Right lobe of liver (tissue), 6 donors: ENCODE measurements around the gene KPNB1. TPM values are rescaled to one million over a fixed set of nuclear protein-coding genes. Genes with fewer than 3 reads are reported as not detected.
A peak's percentile ranks its signal among the peaks of the same experiment; 100 is the strongest.

Experiments
- ATAC-seq, 4 donors: fragments of 200-7000 bp; cut with Tn5 transposase; one replicate each; pipeline ENCODE4 v1.9.1; 2020; ENCODE audit warnings: mild to moderate bottlenecking in 4 of 4, moderate library complexity in 4 of 4
- DNase-seq, 3 donors: peaks; one replicate each; pipeline ENCODE4 v3.0.0-alpha.2; 2020
- H3K27ac ChIP-seq, 3 donors: fragments of 200-600 bp; one replicate each; pipeline ENCODE4 v1.8.0; 2022
- H3K27me3 ChIP-seq, 2 donors: fragments of 200-600 bp; one replicate each; pipeline ENCODE4 v1.8.0; 2022
- H3K36me3 ChIP-seq, 4 donors: fragments of 200-600 bp; sonication (generic) in 1 of 4; one replicate each; pipeline versions ENCODE4 v1.5.1 to v1.8.0; 2017 to 2022; ENCODE audit warnings: control low read depth in 1 of 4
- H3K4me1 ChIP-seq, 4 donors: fragments of 200-600 bp; sonication (generic) in 1 of 4; one replicate each; pipeline versions ENCODE4 v1.5.1 to v1.8.0; 2017 to 2022; ENCODE audit warnings: control low read depth in 1 of 4
- H3K4me3 ChIP-seq, 3 donors: fragments of 200-600 bp; one replicate each; pipeline ENCODE4 v1.8.0; 2022
- H3K9me3 ChIP-seq, 4 donors: fragments of 200-600 bp; sonication (generic) in 1 of 4; one replicate each; pipeline versions ENCODE4 v1.5.1 to v1.8.0; 2017 to 2022; ENCODE audit warnings: control low read depth in 1 of 4
- POLR2A ChIP-seq: fragments of 450-650 bp; IDR thresholded peaks from one replicate; pipeline ENCODE4 v1.6.1; 2017; ENCODE audit warnings: antibody characterized with exemption, mild to moderate bottlenecking
- WGBS: methylation state at CpG from one replicate; pipeline ENCODE4 v1.1.6; 2018; ENCODE audit warnings: low coverage, low lambda C conversion rate; ENCODE audit not compliant: insufficient coverage; ENCODE audit errors: missing lambda C conversion rate; 5-methylcytosine and 5-hydroxymethylcytosine counted together
- intact Hi-C, 2 donors: fragments of 100-400 bp; cut with DNase I; formaldehyde crosslinking; loops; one replicate each; pipeline versions ENCODE4 v1.11.2 to v1.14.1; 2022
- total RNA-seq, 6 experiments: library from RNA; depleted of rRNA in 2 of 6; stranded (reverse); fragments of >200 nt in 2 of 6; fragmentation: NEBNext Ultra II Directional in 3 of 6; extraction: Animal tissue kit (Norgen Biotek cat#: 25700) in 3 of 6; gene quantifications; one replicate each; pipeline versions ENCODE4 v1.1.0 to v1.2.4, GENCODE V29; 2016 to 2023
- TF ChIP-seq, protein P1 (sequence below), 4 donors: fragments of 200-600 bp in 3 of 4; fragments of 450-650 bp in 1 of 4; IDR thresholded peaks; one replicate each; pipeline versions ENCODE4 v1.5.1 to v1.8.0; 2016 to 2022; ENCODE audit warnings: antibody characterized with exemption in 4 of 4, mild to moderate bottlenecking in 2 of 4
- donor health status: DM: no; HTN: yes; CAD: no.
- donor health status: DM: no; HTN: no; CAD: no.
- donor health status: DM: no; HTN: no; CAD: no.
- donor health status: DM: no; HTN: yes; CAD: no.
- donor health status: DM: no; HTN: yes; CAD: no.

The KPNB1 gene
- total RNA-seq, 6 experiments from 2014 or later = 80.8 to 104 (median 94.5) TPM

DNA sequence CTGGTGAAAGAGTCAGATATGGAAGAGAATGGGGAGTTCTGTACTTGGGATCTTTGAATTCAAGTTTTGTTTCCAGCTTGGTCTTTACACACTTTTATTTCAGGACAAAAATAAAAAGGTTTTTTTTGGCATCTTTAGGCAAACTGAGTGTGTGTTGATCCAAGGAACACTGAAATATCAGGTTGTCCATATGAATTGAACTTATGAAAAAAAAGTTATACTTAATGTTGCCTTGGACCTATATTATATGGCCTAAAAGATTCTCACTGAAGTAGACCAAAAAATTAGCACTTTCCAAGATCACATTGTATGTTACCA is 14.9 kb downstream of the KPNB1 start:
- Histone ChIP-seq H3K27me3 (no peaks in the 10 kb centered on the region), H3K36me3 (peaks cover 17 to 94% (median 54%) of the 10 kb centered on the region in 4 donors), H3K27ac (no peak overlapping the region), H3K4me3 (no peak overlapping the region), H3K4me1 (peaks cover 0 to 5% (median 0%) of the 10 kb centered on the region in 4 donors), H3K9me3 (no peaks in the 10 kb centered on the region)
- ATAC-seq = no peak
- no peak for TF ChIP-seq POLR2A
- TF ChIP-seq, protein P1, sequence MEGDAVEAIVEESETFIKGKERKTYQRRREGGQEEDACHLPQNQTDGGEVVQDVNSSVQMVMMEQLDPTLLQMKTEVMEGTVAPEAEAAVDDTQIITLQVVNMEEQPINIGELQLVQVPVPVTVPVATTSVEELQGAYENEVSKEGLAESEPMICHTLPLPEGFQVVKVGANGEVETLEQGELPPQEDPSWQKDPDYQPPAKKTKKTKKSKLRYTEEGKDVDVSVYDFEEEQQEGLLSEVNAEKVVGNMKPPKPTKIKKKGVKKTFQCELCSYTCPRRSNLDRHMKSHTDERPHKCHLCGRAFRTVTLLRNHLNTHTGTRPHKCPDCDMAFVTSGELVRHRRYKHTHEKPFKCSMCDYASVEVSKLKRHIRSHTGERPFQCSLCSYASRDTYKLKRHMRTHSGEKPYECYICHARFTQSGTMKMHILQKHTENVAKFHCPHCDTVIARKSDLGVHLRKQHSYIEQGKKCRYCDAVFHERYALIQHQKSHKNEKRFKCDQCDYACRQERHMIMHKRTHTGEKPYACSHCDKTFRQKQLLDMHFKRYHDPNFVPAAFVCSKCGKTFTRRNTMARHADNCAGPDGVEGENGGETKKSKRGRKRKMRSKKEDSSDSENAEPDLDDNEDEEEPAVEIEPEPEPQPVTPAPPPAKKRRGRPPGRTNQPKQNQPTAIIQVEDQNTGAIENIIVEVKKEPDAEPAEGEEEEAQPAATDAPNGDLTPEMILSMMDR (IDR thresholded peaks at IDR 0.05) = no peak
- no peak for DNase-seq
- intact Hi-C loops = no loop called here

DNA sequence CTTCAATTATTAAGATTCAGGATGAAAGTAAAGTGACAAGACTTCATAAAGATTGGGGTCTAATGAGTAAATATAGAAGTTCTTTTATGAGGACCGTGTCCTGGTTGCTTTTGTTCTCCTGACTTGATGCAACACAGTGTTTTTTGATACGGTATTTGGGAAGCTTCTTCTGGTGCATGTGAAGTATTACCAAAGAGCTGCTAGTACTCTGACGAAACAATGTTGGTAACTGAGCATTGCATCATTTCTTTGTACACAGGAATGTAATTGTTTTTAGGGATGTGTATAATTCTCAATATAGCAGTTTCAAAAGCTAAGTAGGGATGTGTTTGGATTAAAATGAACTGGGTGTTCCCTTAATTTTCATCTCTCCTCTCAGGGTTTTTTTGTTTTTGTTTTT is 15.9 kb downstream of the KPNB1 start:
- TF ChIP-seq POLR2A = no peak
- TF ChIP-seq, protein P1 (IDR thresholded peaks at IDR 0.05) = no peak
- ATAC-seq (peak in 2 of 4 donors; percentile 28), DNase-seq (no peak)
- intact Hi-C loops = no loop called here
- Histone ChIP-seq H3K4me3 (no peak overlapping the region), H3K27ac (no peak overlapping the region), H3K4me1 (no peaks in the 10 kb centered on the region), H3K27me3 (no peaks in the 10 kb centered on the region), H3K36me3 (peaks cover 22 to 95% (median 59%) of the 10 kb centered on the region in 4 donors), H3K9me3 (no peaks in the 10 kb centered on the region)
- 29% methylated on average over 3 of the region's 3 CpGs for WGBS

DNA sequence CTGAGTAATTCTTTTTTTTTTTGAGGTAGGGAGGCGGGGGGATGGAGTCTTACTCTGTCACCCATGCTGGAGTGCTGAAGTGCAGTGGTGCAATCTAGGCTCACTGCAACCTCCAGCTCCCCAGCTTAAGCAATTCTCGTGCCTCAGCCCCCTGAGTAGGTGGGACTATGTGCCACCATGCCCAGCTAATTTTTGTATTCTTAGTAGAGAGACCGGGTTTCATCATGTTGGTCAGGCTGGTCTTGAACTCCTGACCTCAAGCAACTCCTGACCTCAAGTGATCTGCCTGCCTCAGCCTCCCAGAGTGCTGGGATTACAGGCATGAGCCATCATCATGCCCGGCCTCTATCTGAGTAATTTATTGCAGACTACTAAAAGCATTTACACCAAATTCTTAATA is 19.4 kb downstream of the KPNB1 start:
- Histone ChIP-seq H3K27me3 (no peaks in the 10 kb centered on the region), H3K4me3 (no peak overlapping the region), H3K36me3 (peaks cover 29 to 95% (median 62%) of the 10 kb centered on the region in 4 donors), H3K9me3 (no peaks in the 10 kb centered on the region), H3K27ac (no peak overlapping the region), H3K4me1 (no peaks in the 10 kb centered on the region)
- intact Hi-C loops = no loop called here
- TF ChIP-seq POLR2A = no peak
- TF ChIP-seq, protein P1 (IDR thresholded peaks at IDR 0.05) = no peak
- DNase-seq (no peak), ATAC-seq (no peak)
- WGBS = 64% methylated on average over 4 of the region's 4 CpGs

DNA sequence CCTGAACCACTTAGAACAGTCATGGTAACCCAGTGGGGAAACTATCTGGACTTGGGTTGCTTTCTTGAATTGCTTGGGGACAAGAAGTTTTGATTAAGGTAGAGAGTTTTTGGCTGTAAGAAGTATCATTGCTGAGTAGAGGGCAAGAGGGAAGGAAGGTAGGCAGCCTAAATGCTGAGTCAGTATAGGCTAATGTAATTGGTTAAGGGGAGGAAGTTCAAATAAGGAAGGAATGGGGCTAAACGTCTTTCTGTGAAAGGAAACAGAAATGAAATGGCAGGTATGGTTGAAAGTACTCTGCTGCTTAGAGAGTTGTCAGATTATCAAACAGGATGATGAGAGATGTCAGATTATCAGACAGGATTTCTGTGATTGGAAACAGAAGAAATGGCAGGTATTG is 20.3 kb downstream of the KPNB1 start:
- Histone ChIP-seq H3K4me3 (no peak overlapping the region), H3K27me3 (no peaks in the 10 kb centered on the region), H3K4me1 (no peaks in the 10 kb centered on the region), H3K27ac (no peak overlapping the region), H3K9me3 (no peaks in the 10 kb centered on the region), H3K36me3 (peaks cover 29 to 97% (median 65%) of the 10 kb centered on the region in 4 donors)
- ATAC-seq = peak in 3 of 4 donors; percentile 22 to 45 (median 30)
- intact Hi-C loops = no loop called here
- TF ChIP-seq, protein P1 (IDR thresholded peaks at IDR 0.05) = no peak
- DNase-seq = no peak
- WGBS = 15% methylated on average over 1 of the region's 1 CpG

DNA sequence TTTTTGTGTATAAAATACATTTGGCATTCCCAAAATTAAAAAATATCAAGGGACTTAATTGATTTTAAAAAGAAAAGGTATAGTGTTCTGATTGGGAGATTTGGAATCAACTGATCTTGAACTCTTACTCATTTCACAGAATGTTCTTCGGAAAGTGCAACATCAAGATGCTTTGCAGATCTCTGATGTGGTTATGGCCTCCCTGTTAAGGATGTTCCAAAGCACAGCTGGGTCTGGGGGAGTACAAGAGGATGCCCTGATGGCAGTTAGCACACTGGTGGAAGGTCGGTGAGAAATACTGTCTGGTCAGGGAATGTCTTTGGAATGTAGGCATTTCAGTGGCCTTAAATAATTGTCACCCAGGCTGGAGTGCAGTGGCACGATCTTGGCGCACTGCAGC is 24.8 kb downstream of the KPNB1 start:
- 92% methylated on average over 1 of the region's 4 CpGs for WGBS
- TF ChIP-seq, protein P1 (IDR thresholded peaks at IDR 0.05) = no peak
- no peak for TF ChIP-seq POLR2A
- intact Hi-C loops = no loop called here

More for the DNA sequence above, 24.8 kb downstream of the KPNB1 start:
- no peaks in the 10 kb centered on the region for H3K27me3 ChIP-seq
- H3K4me3 ChIP-seq = no peak overlapping the region
- peaks cover 32 to 100% (median 76%) of the 10 kb centered on the region in 4 donors for H3K36me3 ChIP-seq
- no peak for DNase-seq
- no peak overlapping the region for H3K27ac ChIP-seq
- no peaks in the 10 kb centered on the region for H3K4me1 ChIP-seq
- no peaks in the 10 kb centered on the region for H3K9me3 ChIP-seq
- no peak for ATAC-seq
